T-helper 17 cell (primary cell): ENCODE data around the gene U2AF2. TPM values are rescaled to one million over a fixed set of nuclear protein-coding genes. Genes with fewer than 3 reads are reported as not detected.
A peak's percentile ranks its signal among the peaks of the same experiment; 100 is the strongest.

Experiments used
- ATAC-seq: fragments of 150-1000 bp; cut with Tn5 transposase; 2 replicates; pipeline ENCODE4 v1.10.0; 2021; ENCODE audit warnings: mild to moderate bottlenecking, moderate library complexity
- DNase-seq, 3 donors: peaks; one replicate each; pipeline versions ENCODE4 v3.0.0 to v3.0.0-alpha.2; 2020 to 2021
- H3K9me3 ChIP-seq: one replicate; pipeline ENCODE4 v1.7.0; 2013; ENCODE audit warnings: low read length, mild to moderate bottlenecking; ENCODE audit not compliant: control insufficient read depth, poor library complexity, severe bottlenecking
- H3K27ac Mint-ChIP-seq: one replicate; pipeline ENCODE4 v1.8.0; 2022; ENCODE audit warnings: mild to moderate bottlenecking, moderate library complexity, mixed read lengths
- H3K27me3 Mint-ChIP-seq: one replicate; pipeline ENCODE4 v1.8.0; 2022; ENCODE audit warnings: mixed read lengths
- H3K36me3 Mint-ChIP-seq: one replicate; pipeline ENCODE4 v1.8.0; 2022; ENCODE audit warnings: low read depth, mixed read lengths
- H3K4me1 Mint-ChIP-seq: one replicate; pipeline ENCODE4 v1.8.0; 2022; ENCODE audit warnings: mild to moderate bottlenecking, mixed read lengths
- H3K4me3 Mint-ChIP-seq: one replicate; pipeline ENCODE4 v1.8.0; 2022; ENCODE audit warnings: mild to moderate bottlenecking, moderate library complexity, mixed read lengths
- total RNA-seq, 4 donors: library from RNA in 2 of 4; stranded (reverse) in 2 of 4; gene quantifications; one replicate each; pipeline ENCODE4 v1.2.3 and lab custom pipeline; 2022 to 2026

U2AF2 gene
- total RNA-seq, 2 donors from 2014 or later = 248 to 258 TPM

- H3K4me3 Mint-ChIP-seq = peak overlapping the region; percentile 28
- H3K27ac Mint-ChIP-seq = peak overlapping the region; percentile 99
- no peak for DNase-seq
- no peaks in the 10 kb centered on the region for H3K9me3 ChIP-seq
- ATAC-seq = no peak
- H3K27me3 Mint-ChIP-seq = no peaks in the 10 kb centered on the region
- H3K36me3 Mint-ChIP-seq = peaks cover 6% of the 10 kb centered on the region
- H3K4me1 Mint-ChIP-seq = peaks cover 43% of the 10 kb centered on the region
Measured at GRCh38 chr19:55673465-55673864, 18.6 kb downstream of the U2AF2 start.

GRCh38 chr19:55673889-55674288 is 19.1 kb downstream of the U2AF2 start:
- H3K27ac Mint-ChIP-seq = peak overlapping the region; percentile 99
- peak overlapping the region; percentile 100 for H3K4me3 Mint-ChIP-seq
- peaks cover 7% of the 10 kb centered on the region for H3K36me3 Mint-ChIP-seq
- H3K4me1 Mint-ChIP-seq = peaks cover 47% of the 10 kb centered on the region
- DNase-seq (no peak), ATAC-seq (no peak)
- H3K27me3 Mint-ChIP-seq = no peaks in the 10 kb centered on the region
- no peaks in the 10 kb centered on the region for H3K9me3 ChIP-seq

GRCh38 chr19:55674459-55674840 is 19.6 kb downstream of the U2AF2 start:
- peaks cover 46% of the 10 kb centered on the region for H3K4me1 Mint-ChIP-seq
- H3K36me3 Mint-ChIP-seq = peaks cover 7% of the 10 kb centered on the region

GRCh38 chr19:55674841-55675660 is 20.2 kb downstream of the U2AF2 start, which contains the start of gene EPN1:
Gene EPN1, plus strand, starts transcription at chr19:55675226. Its CDS starts 3,402 bp downstream, at chr19:55678628.
- DNase-seq (peak; percentile 95 to 98 (median 97)), ATAC-seq (peak; percentile 90)
- peak within 1 kb of the TSS; percentile 100 for H3K4me3 Mint-ChIP-seq
- peaks cover 48% of the 10 kb centered on the region for H3K4me1 Mint-ChIP-seq
- H3K27ac Mint-ChIP-seq = peak within 1 kb of the TSS; percentile 99
- H3K27me3 Mint-ChIP-seq = no peaks in the 10 kb centered on the region
- no peaks in the 10 kb centered on the region for H3K9me3 ChIP-seq
- H3K36me3 Mint-ChIP-seq = peaks cover 7% of the 10 kb centered on the region

More at GRCh38 chr19:55674459-55674840, 19.6 kb downstream of the U2AF2 start:
- Mint-ChIP-seq H3K27ac (peak overlapping the region; percentile 99), H3K4me3 (peak overlapping the region; percentile 100), H3K27me3 (no peaks in the 10 kb centered on the region)
- no peak for DNase-seq
- no peaks in the 10 kb centered on the region for H3K9me3 ChIP-seq
- ATAC-seq = no peak

- Mint-ChIP-seq H3K4me1 (peaks cover 50% of the 10 kb centered on the region), H3K27me3 (no peaks in the 10 kb centered on the region), H3K4me3 (peak overlapping the region; percentile 100), H3K36me3 (peaks cover 7% of the 10 kb centered on the region), H3K27ac (peak overlapping the region; percentile 99)
- H3K9me3 ChIP-seq = no peaks in the 10 kb centered on the region
- DNase-seq (no peak), ATAC-seq (no peak)
Measured at GRCh38 chr19:55675661-55676354, 21.0 kb downstream of the U2AF2 start.

- ATAC-seq (no peak), DNase-seq (no peak)
- H3K4me3 Mint-ChIP-seq = peak overlapping the region; percentile 100
- H3K9me3 ChIP-seq = no peaks in the 10 kb centered on the region
- no peaks in the 10 kb centered on the region for H3K27me3 Mint-ChIP-seq
- H3K27ac Mint-ChIP-seq = peak overlapping the region; percentile 99
- H3K36me3 Mint-ChIP-seq = peaks cover 7% of the 10 kb centered on the region
- peaks cover 48% of the 10 kb centered on the region for H3K4me1 Mint-ChIP-seq
Measured at GRCh38 chr19:55676383-55676782, 21.5 kb downstream of the U2AF2 start.

GRCh38 chr19:55676889-55677505 is 22.2 kb downstream of the U2AF2 start:
- Mint-ChIP-seq H3K27ac (peak overlapping the region; percentile 99), H3K4me3 (peak overlapping the region; percentile 100), H3K27me3 (no peaks in the 10 kb centered on the region), H3K4me1 (peaks cover 48% of the 10 kb centered on the region), H3K36me3 (peaks cover 7% of the 10 kb centered on the region)
- H3K9me3 ChIP-seq = no peaks in the 10 kb centered on the region
- ATAC-seq (no peak), DNase-seq (no peak)

- Mint-ChIP-seq H3K4me1 (peaks cover 47% of the 10 kb centered on the region), H3K27ac (peak overlapping the region; percentile 99), H3K36me3 (peaks cover 7% of the 10 kb centered on the region), H3K4me3 (no peak overlapping the region), H3K27me3 (no peaks in the 10 kb centered on the region)
- ATAC-seq = no peak
- H3K9me3 ChIP-seq = no peaks in the 10 kb centered on the region
- DNase-seq = no peak
Measured at GRCh38 chr19:55677572-55678028, 22.8 kb downstream of the U2AF2 start.

GRCh38 chr19:55678121-55678671 is 23.4 kb downstream of the U2AF2 start:
- H3K9me3 ChIP-seq = no peaks in the 10 kb centered on the region
- Mint-ChIP-seq H3K36me3 (peaks cover 7% of the 10 kb centered on the region), H3K27me3 (no peaks in the 10 kb centered on the region), H3K4me1 (peaks cover 46% of the 10 kb centered on the region), H3K27ac (peak overlapping the region; percentile 99), H3K4me3 (no peak overlapping the region)
- peak; percentile 27 for ATAC-seq
- no peak for DNase-seq

GRCh38 chr19:55679343-55680257 is 24.8 kb downstream of the U2AF2 start:
- peak overlapping the region; percentile 39 for H3K27ac Mint-ChIP-seq
- no peaks in the 10 kb centered on the region for H3K27me3 Mint-ChIP-seq
- H3K9me3 ChIP-seq = no peaks in the 10 kb centered on the region
- peaks cover 7% of the 10 kb centered on the region for H3K36me3 Mint-ChIP-seq
- H3K4me1 Mint-ChIP-seq = peaks cover 38% of the 10 kb centered on the region
- ATAC-seq = no peak
- no peak for DNase-seq
- no peak overlapping the region for H3K4me3 Mint-ChIP-seq

- H3K27ac Mint-ChIP-seq = no peak overlapping the region
- H3K27me3 Mint-ChIP-seq = no peaks in the 10 kb centered on the region
- H3K36me3 Mint-ChIP-seq = peaks cover 5% of the 10 kb centered on the region
- ATAC-seq = no peak
- H3K9me3 ChIP-seq = no peaks in the 10 kb centered on the region
- no peak overlapping the region for H3K4me3 Mint-ChIP-seq
- H3K4me1 Mint-ChIP-seq = peaks cover 36% of the 10 kb centered on the region
- no peak for DNase-seq
Measured at GRCh38 chr19:55680339-55681130, 25.7 kb downstream of the U2AF2 start.
